NCI-H2196 treated with DMSO at 0.1 percent for 48 hours (cell line): Measurements from ENCODE around the gene MRTFA.
"Not testable (repeated sequence)": the region's sequence is repeated elsewhere in the genome, so short reads cannot be mapped to it uniquely, and the experiment has no call there.

Experiments
- DNase-seq: peaks from one replicate; lab custom pipeline; 2025; ENCODE audit not compliant: unreplicated experiment; lab: John Stamatoyannopoulos, UW

MRTFA gene

GRCh38 chr22:40526960-40527359, 109.6 kb downstream of the MRTFA start:
- no peak for DNase-seq

- DNase-seq: no peak
These were observed 111.2 kb downstream of the MRTFA start for GRCh38 chr22:40525250-40525884.

- DNase-seq: no peak
These were observed 111.9 kb downstream of the MRTFA start for GRCh38 chr22:40524392-40525249.

GRCh38 chr22:40522141-40522540, 114.4 kb downstream of the MRTFA start:
- no peak for DNase-seq

GRCh38 chr22:40521046-40521445, 115.5 kb downstream of the MRTFA start:
- DNase-seq: no peak

GRCh38 chr22:40520562-40520961, 116.0 kb downstream of the MRTFA start:
- DNase-seq: no peak

- DNase-seq: no peak
These were observed 116.6 kb downstream of the MRTFA start for GRCh38 chr22:40519948-40520331.

GRCh38 chr22:40519284-40519947, 117.1 kb downstream of the MRTFA start:
- no peak for DNase-seq

- no peak for DNase-seq
These were observed 117.7 kb downstream of the MRTFA start for GRCh38 chr22:40518840-40519239.

GRCh38 chr22:40517631-40518030, 118.9 kb downstream of the MRTFA start:
- no peak for DNase-seq

GRCh38 chr22:40516416-40516815, 120.1 kb downstream of the MRTFA start:
- DNase-seq: no peak

- no peak for DNase-seq
These were observed 123.9 kb downstream of the MRTFA start for GRCh38 chr22:40512426-40513136.

GRCh38 chr22:40511604-40512003, 124.9 kb downstream of the MRTFA start:
- no peak for DNase-seq

- no peak for DNase-seq
These were observed 125.7 kb downstream of the MRTFA start for GRCh38 chr22:40510631-40511364.

GRCh38 chr22:40509401-40510134, 127.0 kb downstream of the MRTFA start:
- no peak for DNase-seq

- not testable (repeated sequence) for DNase-seq
These were observed 128.5 kb downstream of the MRTFA start for GRCh38 chr22:40508046-40508445.

GRCh38 chr22:40507491-40507890, 129.0 kb downstream of the MRTFA start:
- no peak for DNase-seq

- DNase-seq: no peak
These were observed 129.8 kb downstream of the MRTFA start for GRCh38 chr22:40506762-40507161.

GRCh38 chr22:40504285-40505249, 132.0 kb downstream of the MRTFA start:
- no peak for DNase-seq
